ENCODE results near the gene ERICH6.

The ERICH6 gene

DNA sequence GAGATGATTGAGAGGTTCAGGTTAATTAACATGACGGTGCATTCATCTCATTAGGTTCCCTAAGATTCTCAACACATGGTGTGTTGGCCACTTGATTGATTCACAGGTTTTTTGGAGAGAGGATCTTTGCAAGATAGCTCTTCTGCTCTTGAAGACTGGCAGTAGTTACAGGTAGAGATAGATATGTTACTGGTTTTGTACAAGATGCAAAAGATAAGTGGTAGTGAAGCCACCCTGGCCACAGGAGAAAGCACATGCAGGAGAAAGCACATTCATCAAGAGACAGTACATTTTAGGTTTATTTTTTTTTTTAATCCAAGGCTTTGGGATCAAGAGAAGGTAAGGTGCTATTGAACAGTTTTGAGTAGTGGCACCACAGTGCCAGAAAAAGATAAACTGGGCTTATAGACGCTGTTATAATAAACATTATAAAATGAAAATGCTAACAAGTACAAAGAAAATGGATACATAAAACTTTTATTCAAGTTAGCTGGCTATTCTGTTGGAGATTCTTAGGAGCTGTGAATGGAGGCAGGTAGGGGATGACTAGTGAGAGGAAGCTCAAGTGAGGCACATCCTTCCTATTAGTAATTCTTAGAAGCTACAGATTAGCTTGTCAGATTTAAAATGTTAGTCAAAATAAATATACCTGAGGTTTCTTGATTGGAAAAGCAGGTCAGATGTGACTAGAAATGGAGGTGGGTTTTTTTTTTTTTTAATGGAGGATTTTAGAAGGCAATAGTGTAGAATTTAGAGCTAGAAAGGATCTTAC lies 89.8 kb downstream of the ERICH6 start:
- Mint-ChIP-seq H3K27ac (peak overlapping the region; percentile 76), H3K4me3 (peak overlapping the region; percentile 20), H3K9me3 (peaks cover 2% of the 10 kb centered on the region), H3K4me1 (peaks cover 53% of the 10 kb centered on the region), H3K36me3 (peaks cover 63% of the 10 kb centered on the region)
- no peak for DNase-seq (ENCODE audit: low spot score in 2 of 2)
- peak; percentile 93 for ATAC-seq

DNA sequence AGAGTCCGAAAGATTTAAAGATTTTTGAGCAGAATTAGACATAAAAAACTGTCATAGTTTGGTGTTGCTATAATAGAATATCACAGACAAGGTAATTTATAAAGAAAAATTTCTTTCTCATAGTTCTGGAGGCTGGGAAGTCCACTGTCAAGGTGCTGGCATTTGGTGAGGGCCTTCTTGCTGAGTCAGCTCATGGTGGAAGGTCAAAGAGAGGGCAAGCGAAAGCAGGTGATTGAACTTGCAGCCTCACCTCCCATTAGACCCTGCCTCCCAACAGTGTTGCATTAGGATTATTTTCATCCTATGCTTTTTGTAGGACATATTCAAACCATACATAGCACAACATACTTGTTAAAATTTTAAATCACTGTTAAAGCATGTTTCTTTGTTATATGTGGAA lies 90.7 kb downstream of the ERICH6 start:
- H3K4me1 Mint-ChIP-seq: peaks cover 60% of the 10 kb centered on the region
- ATAC-seq (no peak), DNase-seq (ENCODE audit: low spot score in 2 of 2) (no peak)
- H3K9me3 Mint-ChIP-seq: peaks cover 2% of the 10 kb centered on the region
- H3K27ac Mint-ChIP-seq: peak overlapping the region; percentile 76
- H3K36me3 Mint-ChIP-seq: peaks cover 59% of the 10 kb centered on the region
- peak overlapping the region; percentile 20 for H3K4me3 Mint-ChIP-seq

DNA sequence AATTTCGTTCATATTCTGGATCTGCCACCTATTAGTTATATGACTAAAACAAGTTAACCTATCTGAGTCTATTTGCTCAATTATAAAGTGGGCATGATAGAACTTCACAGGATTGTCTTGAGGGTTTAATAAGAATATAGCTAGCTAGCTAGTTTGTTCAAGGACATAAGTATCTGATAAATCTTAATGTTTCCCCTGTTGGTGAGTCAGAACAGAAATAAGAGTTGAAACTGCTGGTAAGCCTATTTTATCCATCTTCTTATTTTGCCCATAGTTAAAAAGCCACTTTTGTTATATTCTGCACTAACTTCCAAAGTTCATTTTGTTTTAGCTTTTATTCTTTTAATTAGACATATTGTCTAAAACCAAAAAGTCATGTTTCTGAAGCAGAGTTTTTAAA lies 91.2 kb downstream of the ERICH6 start:
- H3K9me3 Mint-ChIP-seq: peaks cover 2% of the 10 kb centered on the region
- DNase-seq (ENCODE audit: low spot score in 2 of 2) (no peak), ATAC-seq (no peak)
- H3K27ac Mint-ChIP-seq: no peak overlapping the region
- no peak overlapping the region for H3K4me3 Mint-ChIP-seq
- peaks cover 60% of the 10 kb centered on the region for H3K36me3 Mint-ChIP-seq
- H3K4me1 Mint-ChIP-seq: peaks cover 66% of the 10 kb centered on the region

DNA sequence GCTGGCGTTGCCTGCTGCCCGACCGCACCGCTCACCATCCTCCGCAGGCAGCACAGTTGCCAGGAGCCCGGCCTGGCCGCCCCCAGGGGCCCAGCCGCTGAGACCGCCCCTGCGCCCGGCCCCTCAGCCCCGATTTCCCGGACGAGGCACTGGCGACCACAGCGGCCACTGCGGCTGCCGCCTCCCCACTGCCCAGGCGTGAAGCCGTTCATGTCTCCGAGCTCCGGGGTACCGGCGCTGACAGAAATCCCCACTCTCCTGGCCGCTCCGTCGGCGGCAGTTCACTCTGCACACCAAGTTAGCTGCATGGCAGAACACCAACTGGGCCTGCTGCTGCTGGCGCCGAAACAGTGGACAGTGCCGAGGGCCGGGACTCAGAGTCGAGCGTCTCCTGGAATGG lies 92.1 kb downstream of the ERICH6 start:
- Mint-ChIP-seq H3K36me3 (peaks cover 61% of the 10 kb centered on the region), H3K27ac (no peak overlapping the region), H3K4me1 (peaks cover 74% of the 10 kb centered on the region), H3K4me3 (no peak overlapping the region), H3K9me3 (peaks cover 2% of the 10 kb centered on the region)
- ATAC-seq (no peak), DNase-seq (ENCODE audit: low spot score in 2 of 2) (no peak)

GRCh38 chr3:150610785-150611184 lies 92.9 kb downstream of the ERICH6 start:
- H3K4me1 Mint-ChIP-seq: peaks cover 83% of the 10 kb centered on the region
- peaks cover 70% of the 10 kb centered on the region for H3K36me3 Mint-ChIP-seq
- ATAC-seq (no peak), DNase-seq (ENCODE audit: low spot score in 2 of 2) (no peak)
- H3K9me3 Mint-ChIP-seq: peaks cover 2% of the 10 kb centered on the region
- peak overlapping the region; percentile 41 for H3K4me3 Mint-ChIP-seq
- no peak overlapping the region for H3K27ac Mint-ChIP-seq

DNA sequence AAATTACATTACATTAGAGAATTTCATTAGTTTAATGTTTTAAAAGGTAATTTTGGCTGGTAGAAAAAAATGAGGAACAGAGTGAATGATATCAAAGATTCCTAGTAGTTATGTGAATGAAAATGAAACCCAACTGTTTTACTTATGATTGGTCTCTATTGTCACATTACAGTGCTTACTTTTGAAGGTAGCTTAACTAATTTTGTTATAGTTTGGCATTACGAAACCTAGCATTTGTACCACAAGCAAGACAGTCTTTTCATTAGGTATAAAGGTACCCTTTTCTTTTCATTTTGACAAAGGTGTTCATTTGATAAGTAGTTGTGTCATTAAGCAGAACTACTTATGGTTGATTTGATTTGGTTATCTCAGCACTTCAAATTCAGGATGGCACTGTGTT lies 93.7 kb downstream of the ERICH6 start:
- no peak overlapping the region for H3K27ac Mint-ChIP-seq
- peaks cover 85% of the 10 kb centered on the region for H3K4me1 Mint-ChIP-seq
- peaks cover 2% of the 10 kb centered on the region for H3K9me3 Mint-ChIP-seq
- DNase-seq (ENCODE audit: low spot score in 2 of 2) (no peak), ATAC-seq (peak; percentile 9)
- H3K36me3 Mint-ChIP-seq: peaks cover 72% of the 10 kb centered on the region
- H3K4me3 Mint-ChIP-seq: peak overlapping the region; percentile 41

All from stimulated activated effector memory CD8-positive, alpha-beta T cell treated with anti-CD3 and anti-CD28 coated beads, Interleukin-12 subunit alpha, Interleukin-12 subunit beta, amount 100 ng/mL, for 72 hours (primary cell).